GM13977 (cell line): ENCODE measurements around the gene P2RY12.

Experiments used
- DNase-seq: peaks from one replicate; pipeline ENCODE4 v3.0.0; 2012; ENCODE audit warnings: low spot score
- CTCF ChIP-seq: IDR thresholded peaks from 2 replicates; pipeline ENCODE4 v1.5.1; 2012; ENCODE audit warnings: mild to moderate bottlenecking, control low read depth; ENCODE audit not compliant: insufficient read depth; ENCODE audit errors: extremely low read depth, missing control alignments
- in situ Hi-C: fragments of 300-500 bp; cut with MboI; formaldehyde crosslinking; loops from one replicate; pipeline ENCODE4 v1.12.0; 2022; ENCODE audit warnings: low sequenced_read_pairs, low pct_unique_long_range_greater_than_20kb, mixed read lengths, inconsistent platforms; ENCODE audit not compliant: unreplicated experiment

P2RY12 gene

GRCh38 chr3:151328298-151328995 lies 56.1 kb downstream of the P2RY12 start:
- in situ Hi-C loops: no loop called here
- no peak for TF ChIP-seq CTCF
- no peak for DNase-seq

GRCh38 chr3:151327571-151328198 lies 56.9 kb downstream of the P2RY12 start:
- DNase-seq: peak; percentile 18
- peak; percentile 53 for TF ChIP-seq CTCF
- in situ Hi-C loops: no loop called here

- in situ Hi-C loops: no loop called here
- DNase-seq: no peak
These were observed 62.0 kb downstream of the P2RY12 start for GRCh38 chr3:151322511-151322910.

GRCh38 chr3:151321526-151321925 lies 63.0 kb downstream of the P2RY12 start:
- in situ Hi-C loops: no loop called here
- DNase-seq: no peak
- no peak for TF ChIP-seq CTCF

More at GRCh38 chr3:151322511-151322910, 62.0 kb downstream of the P2RY12 start:
- TF ChIP-seq CTCF: no peak

GRCh38 chr3:151320131-151320530 lies 64.4 kb downstream of the P2RY12 start:
- in situ Hi-C loops: no loop called here
- TF ChIP-seq CTCF: no peak
- no peak for DNase-seq

GRCh38 chr3:151319628-151320027 lies 64.9 kb downstream of the P2RY12 start:
- TF ChIP-seq CTCF: no peak
- in situ Hi-C loops: no loop called here
- DNase-seq: no peak

DNA sequence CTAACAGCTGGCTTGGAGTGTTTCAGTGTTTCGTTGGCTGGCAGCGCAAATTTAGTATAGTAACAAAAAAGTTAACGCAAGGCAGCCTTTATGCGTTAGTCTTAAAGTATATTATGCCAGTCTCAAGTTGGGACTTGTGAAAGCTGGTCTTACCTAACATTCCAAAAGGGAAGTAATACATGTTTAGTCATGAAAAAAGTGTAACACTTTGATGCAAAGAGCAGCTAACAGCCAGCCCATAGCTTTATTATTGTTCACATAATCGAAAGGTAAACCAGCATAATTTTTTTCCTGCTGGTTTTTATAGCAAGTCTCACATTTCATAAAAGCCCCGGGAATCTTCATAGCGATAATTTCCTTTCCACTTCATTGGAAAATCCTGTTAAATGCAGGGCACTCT lies 65.6 kb downstream of the P2RY12 start:
- in situ Hi-C loops: no loop called here
- no peak for TF ChIP-seq CTCF

More for the DNA sequence above, 65.6 kb downstream of the P2RY12 start:
- no peak for DNase-seq
